HFF-Myc (cell line): ENCODE data around the gene CHTF18.

Experiments
- DNase-seq: peaks from one replicate; pipeline ENCODE4 v3.0.0-alpha.2; 2011; ENCODE audit warnings: low read depth; ENCODE audit errors: extremely low read depth
- H3K4me3 ChIP-seq: replicated peaks from 2 replicates; pipeline ENCODE4 v1.5.1; 2011; ENCODE audit warnings: low read depth, mild to moderate bottlenecking, control low read depth, low read length
- TF ChIP-seq, protein P1 (sequence below): IDR thresholded peaks from 2 replicates; pipeline ENCODE4 v1.5.1; 2012; ENCODE audit warnings: mild to moderate bottlenecking, low read depth, low read length, control low read depth; ENCODE audit errors: missing control alignments

The CHTF18 gene

GRCh38 chr16:764848-765487, 23.5 kb upstream of the CHTF18 start:
- no peak overlapping the region for H3K4me3 ChIP-seq
- TF ChIP-seq, protein P1, sequence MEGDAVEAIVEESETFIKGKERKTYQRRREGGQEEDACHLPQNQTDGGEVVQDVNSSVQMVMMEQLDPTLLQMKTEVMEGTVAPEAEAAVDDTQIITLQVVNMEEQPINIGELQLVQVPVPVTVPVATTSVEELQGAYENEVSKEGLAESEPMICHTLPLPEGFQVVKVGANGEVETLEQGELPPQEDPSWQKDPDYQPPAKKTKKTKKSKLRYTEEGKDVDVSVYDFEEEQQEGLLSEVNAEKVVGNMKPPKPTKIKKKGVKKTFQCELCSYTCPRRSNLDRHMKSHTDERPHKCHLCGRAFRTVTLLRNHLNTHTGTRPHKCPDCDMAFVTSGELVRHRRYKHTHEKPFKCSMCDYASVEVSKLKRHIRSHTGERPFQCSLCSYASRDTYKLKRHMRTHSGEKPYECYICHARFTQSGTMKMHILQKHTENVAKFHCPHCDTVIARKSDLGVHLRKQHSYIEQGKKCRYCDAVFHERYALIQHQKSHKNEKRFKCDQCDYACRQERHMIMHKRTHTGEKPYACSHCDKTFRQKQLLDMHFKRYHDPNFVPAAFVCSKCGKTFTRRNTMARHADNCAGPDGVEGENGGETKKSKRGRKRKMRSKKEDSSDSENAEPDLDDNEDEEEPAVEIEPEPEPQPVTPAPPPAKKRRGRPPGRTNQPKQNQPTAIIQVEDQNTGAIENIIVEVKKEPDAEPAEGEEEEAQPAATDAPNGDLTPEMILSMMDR, result no peak
- no peak for DNase-seq

DNA sequence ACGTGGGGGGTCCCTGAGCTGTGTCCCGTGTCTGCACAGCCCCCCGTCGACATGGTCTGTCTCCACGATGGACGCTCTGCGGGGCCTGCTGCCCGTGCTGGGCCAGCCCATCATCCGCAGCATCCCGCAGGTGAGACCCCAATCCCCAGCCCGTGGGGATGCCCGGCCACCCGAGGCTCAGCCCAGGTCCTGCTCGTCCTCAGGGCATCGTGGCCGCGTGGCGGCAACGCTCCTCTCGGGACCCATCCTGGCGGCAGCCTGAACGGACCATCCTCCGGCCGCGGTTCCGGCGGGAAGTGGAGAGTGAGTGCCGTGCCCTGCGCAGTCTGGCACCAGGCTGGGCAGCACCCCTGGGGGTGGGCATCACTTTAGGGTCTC, 22.9 kb upstream of the CHTF18 start:
- TF ChIP-seq, protein P1, result no peak
- no peak for DNase-seq
- no peak overlapping the region for H3K4me3 ChIP-seq

- DNase-seq, result no peak
- no peak overlapping the region for H3K4me3 ChIP-seq
- TF ChIP-seq, protein P1, result no peak
These were observed 22.2 kb upstream of the CHTF18 start for GRCh38 chr16:766008-766819.

DNA sequence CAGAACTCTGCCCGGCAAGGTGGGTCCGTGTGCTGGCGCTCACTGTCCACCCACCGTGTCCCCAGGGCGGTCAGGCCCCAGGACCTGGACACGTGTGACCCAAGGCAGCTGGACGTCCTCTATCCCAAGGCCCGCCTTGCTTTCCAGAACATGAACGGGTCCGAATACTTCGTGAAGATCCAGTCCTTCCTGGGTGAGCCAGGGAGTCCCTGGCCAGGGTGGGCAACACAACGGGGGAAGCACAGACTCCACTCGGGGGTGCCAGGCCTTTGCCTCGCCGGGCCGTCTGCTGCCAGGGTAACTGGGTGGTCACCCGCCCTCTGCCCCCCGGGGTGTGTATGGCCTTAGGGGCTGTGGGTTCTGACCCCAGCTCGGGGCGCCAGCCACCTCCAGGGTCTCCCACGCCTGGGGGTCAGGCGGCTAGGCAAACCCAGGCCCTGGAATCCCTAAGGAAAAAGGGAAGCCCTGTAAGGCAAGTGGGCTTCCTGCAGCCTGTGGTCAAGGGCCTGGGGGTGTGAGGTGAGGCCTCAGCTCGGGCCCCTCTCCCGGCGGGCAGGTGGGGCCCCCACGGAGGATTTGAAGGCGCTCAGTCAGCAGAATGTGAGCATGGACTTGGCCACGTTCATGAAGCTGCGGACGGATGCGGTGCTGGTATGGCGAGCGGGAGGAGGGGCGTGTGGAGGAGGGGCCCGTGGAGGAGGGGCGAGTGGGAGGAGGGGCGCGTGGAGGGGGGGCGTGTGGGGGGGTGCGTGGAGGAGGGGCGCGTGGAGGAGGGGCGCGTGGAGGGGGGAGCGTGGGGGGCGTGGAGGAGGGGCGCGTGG, 21.4 kb upstream of the CHTF18 start:
- TF ChIP-seq, protein P1, result no peak
- DNase-seq, result no peak

DNA sequence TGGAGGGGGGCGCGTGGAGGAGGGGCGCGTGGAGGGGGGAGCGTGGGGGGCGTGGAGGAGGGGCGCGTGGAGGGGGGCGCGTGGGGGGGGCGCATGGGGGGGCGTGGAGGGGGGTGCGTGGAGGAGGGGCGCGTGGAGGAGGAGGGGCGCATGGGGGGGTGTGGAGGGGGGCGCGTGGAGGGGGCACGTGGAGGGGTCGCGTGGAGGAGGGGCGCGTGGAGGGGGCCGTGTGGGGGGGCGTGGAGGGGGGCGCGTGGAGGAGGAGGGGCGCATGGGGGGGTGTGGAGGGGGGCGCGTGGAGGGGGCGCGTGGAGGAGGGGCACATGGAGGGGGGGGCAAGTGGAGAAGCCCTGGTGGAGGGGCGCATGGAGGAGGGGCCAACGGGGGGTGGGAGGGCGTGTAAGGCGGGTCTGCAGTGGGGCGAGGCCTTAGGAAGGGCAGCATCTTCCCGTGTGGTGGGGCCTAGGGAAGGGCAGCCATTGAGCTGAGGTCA, 20.6 kb upstream of the CHTF18 start:
- DNase-seq, result no peak
- TF ChIP-seq, protein P1, result no peak
- no peak overlapping the region for H3K4me3 ChIP-seq

More for the DNA sequence above, 21.4 kb upstream of the CHTF18 start:
- no peak overlapping the region for H3K4me3 ChIP-seq

DNA sequence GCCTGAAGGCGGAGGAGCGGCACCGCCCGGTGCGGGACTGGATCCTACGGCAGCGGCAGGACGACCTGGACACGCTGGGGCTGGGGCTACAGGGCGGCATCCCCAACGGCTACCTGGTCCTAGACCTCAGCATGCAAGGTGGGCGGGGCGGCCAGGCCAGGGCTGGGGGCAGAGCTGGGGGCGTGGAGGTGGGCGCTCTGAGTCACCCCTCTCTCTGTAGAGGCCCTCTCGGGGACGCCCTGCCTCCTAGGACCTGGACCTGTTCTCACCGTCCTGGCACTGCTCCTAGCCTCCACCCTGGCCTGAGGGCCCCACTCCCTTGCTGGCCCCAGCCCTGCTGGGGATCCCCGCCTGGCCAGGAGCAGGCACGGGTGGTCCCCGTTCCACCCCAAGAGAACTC, 20.0 kb upstream of the CHTF18 start:
- H3K4me3 ChIP-seq, result no peak overlapping the region
- TF ChIP-seq, protein P1, result no peak
- DNase-seq, result no peak
